Keratinocyte (primary cell): ENCODE results near the gene DCAF6. TPM values are rescaled to one million over a fixed set of nuclear protein-coding genes. Genes with fewer than 3 reads are reported as not detected.

ENCODE experiments used
- DNase-seq: peaks from one replicate; pipeline ENCODE4 v3.0.0-alpha.2; 2011; ENCODE audit warnings: low read depth, missing footprints, low spot score
- FAIRE-seq: peaks from 2 replicates; lab custom pipeline; 2011; peaks lifted over from hg19 to GRCh38; lab: Jason Lieb, UNC
- H2AFZ ChIP-seq: 2 replicates; pipeline ENCODE4 v1.6.0; 2012; ENCODE audit warnings: low read length, control low read depth, inconsistent platforms; ENCODE audit not compliant: control insufficient read depth
- H3K27ac ChIP-seq: 2 replicates; pipeline ENCODE4 v1.5.1; 2011; ENCODE audit warnings: low read length; ENCODE audit not compliant: control insufficient read depth, insufficient read depth
- H3K27me3 ChIP-seq: 3 replicates; pipeline ENCODE4 v1.6.0; 2011; ENCODE audit warnings: low read length; ENCODE audit not compliant: control insufficient read depth, insufficient read depth; ENCODE audit errors: extremely low read depth
- H3K36me3 ChIP-seq, 2 experiments: 2 replicates in 1 of 2; 3 replicates in 1 of 2; pipeline ENCODE4 v1.5.1; 2011; ENCODE audit warnings: low read length in 2 of 2, mild to moderate bottlenecking in 1 of 2; ENCODE audit not compliant: control insufficient read depth in 2 of 2, insufficient read depth in 2 of 2; ENCODE audit errors: extremely low read depth in 1 of 2
- H3K4me1 ChIP-seq: 3 replicates; pipeline ENCODE4 v1.5.1; 2011; ENCODE audit warnings: low read length; ENCODE audit not compliant: control insufficient read depth, insufficient read depth; ENCODE audit errors: extremely low read depth
- H3K4me2 ChIP-seq: 3 replicates; pipeline ENCODE4 v1.6.0; 2011; ENCODE audit warnings: low read depth, low read length; ENCODE audit not compliant: control insufficient read depth, insufficient read depth; ENCODE audit errors: extremely low read depth
- H3K4me3 ChIP-seq, 3 experiments: fragments of 200-600 bp in 1 of 3; sonication (generic) in 1 of 3; 2 replicates in 2 of 3; 3 replicates in 1 of 3; pipeline ENCODE4 v1.5.1; 2011 to 2016; ENCODE audit warnings: low read length in 3 of 3, mild to moderate bottlenecking in 3 of 3, control low read depth in 2 of 3, inconsistent platforms in 1 of 3, low read depth in 1 of 3, mixed read lengths in 1 of 3, mixed run types in 1 of 3, moderate library complexity in 1 of 3; ENCODE audit not compliant: control insufficient read depth in 2 of 3, insufficient read depth in 2 of 3; ENCODE audit errors: extremely low read depth in 1 of 3
- H3K79me2 ChIP-seq: 2 replicates; pipeline ENCODE4 v1.6.0; 2012; ENCODE audit warnings: low read length; ENCODE audit not compliant: control insufficient read depth, insufficient read depth
- H3K9ac ChIP-seq: 3 replicates; pipeline ENCODE4 v1.6.0; 2011; ENCODE audit warnings: low read length; ENCODE audit not compliant: control insufficient read depth, insufficient read depth; ENCODE audit errors: extremely low read depth
- H3K9me1 ChIP-seq: 3 replicates; pipeline ENCODE4 v1.6.0; 2011; ENCODE audit warnings: low read length; ENCODE audit not compliant: control insufficient read depth, insufficient read depth; ENCODE audit errors: extremely low read depth
- H3K9me3 ChIP-seq: 2 replicates; pipeline ENCODE4 v1.5.1; 2012; ENCODE audit warnings: low read depth, low read length; ENCODE audit not compliant: control insufficient read depth
- H4K20me1 ChIP-seq: 3 replicates; pipeline ENCODE4 v1.6.0; 2011; ENCODE audit warnings: low read length; ENCODE audit not compliant: control insufficient read depth, insufficient read depth; ENCODE audit errors: extremely low read depth
- EZH2 ChIP-seq: IDR thresholded peaks from one replicate; pipeline ENCODE4 v1.6.1; 2012; ENCODE audit warnings: inconsistent platforms, mild to moderate bottlenecking, low read length, moderate library complexity
- dilution Hi-C: fragments of 300-500 bp; cut with MboI; formaldehyde crosslinking; loops from one replicate; pipeline ENCODE4 v1.7.0; 2020; ENCODE audit warnings: low sequenced_read_pairs; ENCODE audit not compliant: extremely low pct_ligation_motif_present
- polyA plus RNA-seq, 5 experiments: library from polyadenylated mRNA; depleted of rRNA in 3 of 5; stranded (reverse) in 3 of 5; stranded (forward) in 1 of 5; unstranded in 1 of 5; fragments of >200 nt; gene quantifications; 1 replicate in 1 of 5; 2 replicates in 3 of 5; 3 replicates in 1 of 5; pipeline versions ENCODE4 v1.2.1 to v1.2.3, GENCODE V29; 2011 to 2012; ENCODE audit warnings: missing spikeins in 2 of 5, low read depth in 1 of 5, low replicate concordance in 1 of 5
- TF ChIP-seq, protein P1 (sequence below), 3 experiments: IDR thresholded peaks in 1 of 3; conservative IDR thresholded peaks in 1 of 3; optimal IDR thresholded peaks in 1 of 3; 2 replicates in 2 of 3; 3 replicates in 1 of 3; pipeline versions ENCODE3 to v1.5.1; 2011; ENCODE audit warnings: low read length in 3 of 3, mild to moderate bottlenecking in 3 of 3, moderate library complexity in 2 of 3, control low read depth in 1 of 3, inconsistent platforms in 1 of 3; ENCODE audit not compliant: insufficient read depth in 2 of 3; ENCODE audit errors: extremely low read depth in 1 of 3

DCAF6 gene
- polyA plus RNA-seq, 1 donor (not counting 4 experiments of a cell fraction or from before 2014, with no cell fraction given) = 109 TPM

- dilution Hi-C loops = no loop called here
- H3K4me3 ChIP-seq = no peak overlapping the region
- no peaks in the 10 kb centered on the region for H3K27me3 ChIP-seq
- TF ChIP-seq, protein P1, sequence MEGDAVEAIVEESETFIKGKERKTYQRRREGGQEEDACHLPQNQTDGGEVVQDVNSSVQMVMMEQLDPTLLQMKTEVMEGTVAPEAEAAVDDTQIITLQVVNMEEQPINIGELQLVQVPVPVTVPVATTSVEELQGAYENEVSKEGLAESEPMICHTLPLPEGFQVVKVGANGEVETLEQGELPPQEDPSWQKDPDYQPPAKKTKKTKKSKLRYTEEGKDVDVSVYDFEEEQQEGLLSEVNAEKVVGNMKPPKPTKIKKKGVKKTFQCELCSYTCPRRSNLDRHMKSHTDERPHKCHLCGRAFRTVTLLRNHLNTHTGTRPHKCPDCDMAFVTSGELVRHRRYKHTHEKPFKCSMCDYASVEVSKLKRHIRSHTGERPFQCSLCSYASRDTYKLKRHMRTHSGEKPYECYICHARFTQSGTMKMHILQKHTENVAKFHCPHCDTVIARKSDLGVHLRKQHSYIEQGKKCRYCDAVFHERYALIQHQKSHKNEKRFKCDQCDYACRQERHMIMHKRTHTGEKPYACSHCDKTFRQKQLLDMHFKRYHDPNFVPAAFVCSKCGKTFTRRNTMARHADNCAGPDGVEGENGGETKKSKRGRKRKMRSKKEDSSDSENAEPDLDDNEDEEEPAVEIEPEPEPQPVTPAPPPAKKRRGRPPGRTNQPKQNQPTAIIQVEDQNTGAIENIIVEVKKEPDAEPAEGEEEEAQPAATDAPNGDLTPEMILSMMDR (optimal IDR thresholded peaks at IDR 0.05 in 1 of 3, IDR thresholded peaks at IDR 0.05 in 1 of 3, conservative IDR thresholded peaks at IDR 0.05 in 1 of 3; ENCODE audit: extremely low read depth in 1 of 3, insufficient read depth in 2 of 3, low read length in 3 of 3) = no peak
- TF ChIP-seq EZH2 = no peak
- H3K79me2 ChIP-seq = peaks cover 2% of the 10 kb centered on the region
- no peaks in the 10 kb centered on the region for H4K20me1 ChIP-seq
- H3K9me3 ChIP-seq = no peaks in the 10 kb centered on the region
- H3K4me1 ChIP-seq = peaks cover 11% of the 10 kb centered on the region
- no peak for DNase-seq
- H3K27ac ChIP-seq = no peak overlapping the region
- peaks cover 0 to 2% of the 10 kb centered on the region in 2 experiments for H3K36me3 ChIP-seq
- no peaks in the 10 kb centered on the region for H3K9me1 ChIP-seq
- no peak for FAIRE-seq
- no peak overlapping the region for H3K9ac ChIP-seq
- H3K4me2 ChIP-seq = no peak overlapping the region
- no peak overlapping the region for H2AFZ ChIP-seq
Observed at GRCh38 chr1:167922611-167923074, 13.8 kb upstream of the DCAF6 start.

DNA sequence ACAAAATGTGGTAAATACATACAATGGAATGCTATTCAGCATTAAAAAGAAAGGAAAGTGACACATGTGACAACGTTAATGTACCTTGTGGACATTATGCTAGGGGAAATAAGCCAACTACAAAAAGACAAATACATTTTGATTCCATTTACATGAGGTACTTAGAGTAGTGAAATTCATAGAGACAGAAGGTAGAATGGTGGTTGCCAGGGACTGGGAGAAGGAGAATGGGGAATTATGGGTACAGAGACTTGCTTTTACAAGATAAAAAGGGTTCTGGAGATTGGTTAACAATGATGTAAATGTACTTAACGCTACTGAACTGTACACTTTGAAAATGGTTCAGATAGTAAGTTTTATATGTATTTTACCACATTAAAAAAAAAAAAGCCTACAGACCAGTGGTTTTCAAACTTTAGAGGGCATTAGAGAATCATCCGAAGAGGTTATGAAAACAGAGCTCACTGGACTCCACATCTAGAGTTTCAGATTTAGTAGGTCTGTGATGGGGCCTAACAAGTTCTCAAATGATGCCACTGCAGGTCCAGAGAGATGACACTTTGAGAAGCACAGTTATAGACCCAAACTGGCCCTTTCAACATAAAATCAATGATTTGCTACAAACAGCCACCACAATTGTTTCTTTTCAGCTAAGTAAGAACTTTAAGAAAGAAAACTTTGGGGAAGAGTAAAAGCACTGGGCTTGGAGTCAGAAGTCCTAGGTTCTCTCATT is 13.0 kb upstream of the DCAF6 start:
- Histone ChIP-seq H4K20me1 (no peaks in the 10 kb centered on the region), H3K36me3 (peaks cover 0 to 2% of the 10 kb centered on the region in 2 experiments), H3K9me3 (no peaks in the 10 kb centered on the region), H3K9ac (no peak overlapping the region), H3K4me2 (no peak overlapping the region), H3K27ac (no peak overlapping the region), H3K9me1 (no peaks in the 10 kb centered on the region), H3K4me1 (peaks cover 11% of the 10 kb centered on the region), H2AFZ (no peak overlapping the region), H3K27me3 (no peaks in the 10 kb centered on the region), H3K79me2 (peaks cover 3% of the 10 kb centered on the region), H3K4me3 (no peak overlapping the region)
- TF ChIP-seq, protein P1 (optimal IDR thresholded peaks at IDR 0.05 in 1 of 3, IDR thresholded peaks at IDR 0.05 in 1 of 3, conservative IDR thresholded peaks at IDR 0.05 in 1 of 3; ENCODE audit: extremely low read depth in 1 of 3, insufficient read depth in 2 of 3, low read length in 3 of 3) = no peak
- no peak for TF ChIP-seq EZH2
- DNase-seq = no peak
- dilution Hi-C loops = no loop called here
- peak; percentile 23 for FAIRE-seq
